Measurements from ENCODE around the gene SEL1L3.

GRCh38 chr4:25773358-25773757 lies 89.4 kb downstream of the SEL1L3 start:
- TF ChIP-seq STAT6 (CRISPR knock-in tag; IDR thresholded peaks at IDR 0.05; ENCODE audit: borderline replicate concordance) (no peak), ELF1 (CRISPR knock-in tag; IDR thresholded peaks at IDR 0.05) (no peak), TCF12 (IDR thresholded peaks at IDR 0.05) (no peak), TCF12 (CRISPR knock-in tag; IDR thresholded peaks at IDR 0.05) (no peak), BCL6 (CRISPR knock-in tag; IDR thresholded peaks at IDR 0.05) (no peak), CTCF (CRISPR knock-in tag; IDR thresholded peaks at IDR 0.05) (no peak), SIN3A (IDR thresholded peaks at IDR 0.05; ENCODE audit: borderline replicate concordance, low read depth, low read length) (no peak)

All from HepG2 (cell line).